IMR-90 (cell line): Measurements from ENCODE around the gene KCNJ3. TPM values are rescaled to one million over a fixed set of nuclear protein-coding genes. Genes with fewer than 3 reads are reported as not detected.

Experiments
- ATAC-seq: fragments of 200-7000 bp; cut with Tn5 transposase; 2 replicates; pipeline ENCODE4 v1.9.1; 2020; ENCODE audit warnings: low read depth, mild to moderate bottlenecking, moderate library complexity
- BruUV-seq: library from RNA; stranded (reverse); fragments of 400-500 nt; replicated peaks from 2 replicates; lab custom pipeline; 2021; lab: Mats Ljungman, UMichigan
- CTCF ChIA-PET: fragments of 300-600 bp; formaldehyde crosslinking; extraction: SDS; loops from one replicate; lab custom pipeline; 2021; ENCODE audit warnings: antibody characterized with exemption; lab: Yijun Ruan, JAX
- POLR2A ChIA-PET: fragments of 300-600 bp; sonication (Branson Sonifier 250); formaldehyde crosslinking; loops from one replicate; lab custom pipeline; 2022; ENCODE audit warnings: antibody characterized with exemption; ENCODE audit not compliant: unreplicated experiment; lab: Charles Lee
- DNase-seq: peaks from one replicate; pipeline ENCODE4 v3.0.0; 2013
- H2AFZ ChIP-seq: replicated peaks from 2 replicates; pipeline ENCODE3; 2013; ENCODE audit warnings: low read length, mild to moderate bottlenecking; ENCODE audit not compliant: poor library complexity
- H2AK5ac ChIP-seq: 2 replicates; pipeline ENCODE4 v1.6.1; 2013; ENCODE audit warnings: low read depth, low read length, inconsistent platforms
- H2AK9ac ChIP-seq: replicated peaks from 2 replicates; pipeline ENCODE3; 2013; ENCODE audit warnings: mild to moderate bottlenecking, low read depth, low read length, moderate library complexity; ENCODE audit not compliant: poor library complexity
- H2BK120ac ChIP-seq: 2 replicates; pipeline ENCODE4 v1.6.1; 2013; ENCODE audit warnings: low read depth, low read length, inconsistent platforms
- H2BK15ac ChIP-seq: 3 replicates; pipeline ENCODE4 v1.6.1; 2013; ENCODE audit warnings: low read depth, low read length, inconsistent platforms
- H2BK20ac ChIP-seq: 2 replicates; pipeline ENCODE4 v1.6.1; 2013; ENCODE audit warnings: low read depth, mild to moderate bottlenecking, inconsistent platforms, low read length, moderate library complexity
- H2BK5ac ChIP-seq: 2 replicates; pipeline ENCODE4 v1.6.1; 2013; ENCODE audit warnings: mild to moderate bottlenecking, low read depth, low read length, inconsistent platforms; ENCODE audit not compliant: poor library complexity, severe bottlenecking
- H3K14ac ChIP-seq: replicated peaks from 2 replicates; pipeline ENCODE4 v1.6.1; 2013; ENCODE audit warnings: low read depth, low read length, inconsistent platforms
- H3K18ac ChIP-seq: 2 replicates; pipeline ENCODE4 v1.6.1; 2013; ENCODE audit warnings: low read depth, low read length, control low read depth
- H3K23ac ChIP-seq: 2 replicates; pipeline ENCODE4 v1.6.1; 2013; ENCODE audit warnings: low read depth, low read length, inconsistent platforms
- H3K27ac ChIP-seq: 2 replicates; pipeline ENCODE4 v1.5.1; 2013; ENCODE audit warnings: mild to moderate bottlenecking, control low read depth, low read length; ENCODE audit not compliant: insufficient read depth
- H3K27me3 ChIP-seq: 2 replicates; pipeline ENCODE4 v1.6.1; 2013; ENCODE audit warnings: low read length; ENCODE audit not compliant: control insufficient read depth, insufficient read depth
- H3K36me3 ChIP-seq: 2 replicates; pipeline ENCODE4 v1.6.1; 2013; ENCODE audit warnings: low read length, mixed read lengths; ENCODE audit not compliant: control insufficient read depth, insufficient read depth
- H3K4ac ChIP-seq: 2 replicates; pipeline ENCODE4 v1.6.1; 2013; ENCODE audit warnings: low read depth, low read length, inconsistent platforms
- H3K4me1 ChIP-seq: 2 replicates; pipeline ENCODE4 v1.6.1; 2013; ENCODE audit warnings: low read length, mixed read lengths; ENCODE audit not compliant: control insufficient read depth, insufficient read depth
- H3K4me2 ChIP-seq: 2 replicates; pipeline ENCODE4 v1.6.1; 2013; ENCODE audit warnings: low read depth, mild to moderate bottlenecking, control low read depth, low read length, moderate library complexity
- H3K4me3 ChIP-seq: 2 replicates; pipeline ENCODE4 v1.5.1; 2013; ENCODE audit warnings: low read depth, mild to moderate bottlenecking, control low read depth, low read length, moderate library complexity; ENCODE audit not compliant: insufficient read depth
- H3K56ac ChIP-seq: 2 replicates; pipeline ENCODE4 v1.6.1; 2013; ENCODE audit warnings: low read length, inconsistent platforms; ENCODE audit not compliant: insufficient read depth; ENCODE audit errors: extremely low read depth
- H3K79me1 ChIP-seq, 2 experiments: 2 replicates each; pipeline ENCODE4 v1.6.1; 2013; ENCODE audit warnings: low read length in 2 of 2, inconsistent platforms in 1 of 2, low read depth in 1 of 2
- H3K9ac ChIP-seq: 2 replicates; pipeline ENCODE4 v1.6.1; 2013; ENCODE audit warnings: low read depth, low read length, control low read depth
- H3K9me1 ChIP-seq: 2 replicates; pipeline ENCODE4 v1.6.1; 2013; ENCODE audit warnings: low read length, inconsistent platforms; ENCODE audit not compliant: insufficient read depth
- H3K9me3 ChIP-seq: 2 replicates; pipeline ENCODE4 v1.6.1; 2013; ENCODE audit warnings: low read length; ENCODE audit not compliant: control insufficient read depth, insufficient read depth
- H4K20me1 ChIP-seq: 2 replicates; pipeline ENCODE4 v1.6.1; 2013; ENCODE audit warnings: low read length, inconsistent platforms; ENCODE audit not compliant: insufficient read depth
- H4K5ac ChIP-seq: 2 replicates; pipeline ENCODE4 v1.6.1; 2013; ENCODE audit warnings: mild to moderate bottlenecking, low read depth, low read length, control low read depth
- H4K8ac ChIP-seq, 2 experiments: 2 replicates each; pipeline ENCODE4 v1.6.1; 2013; ENCODE audit warnings: low read depth in 2 of 2, low read length in 2 of 2, control low read depth in 1 of 2, inconsistent platforms in 1 of 2
- H4K91ac ChIP-seq: 2 replicates; pipeline ENCODE4 v1.6.1; 2013; ENCODE audit warnings: low read depth, low read length, inconsistent platforms; ENCODE audit not compliant: insufficient read depth
- CEBPB ChIP-seq: IDR thresholded peaks from 2 replicates; pipeline ENCODE4 v1.6.1; 2012; ENCODE audit warnings: low read depth, low read length, improper control_type of control experiment
- POLR2A ChIP-seq: IDR thresholded peaks from 2 replicates; pipeline ENCODE4 v1.6.1; 2012; ENCODE audit warnings: mild to moderate bottlenecking, low read depth, low read length
- dilution Hi-C: fragments of 300-500 bp; cut with HindIII; formaldehyde crosslinking; loops from one replicate; pipeline ENCODE4 v1.14.3; 2018; ENCODE audit warnings: low sequenced_read_pairs; ENCODE audit not compliant: unreplicated experiment
- in situ Hi-C: fragments of 300-500 bp; cut with MboI; formaldehyde crosslinking; loops from 3 replicates; pipeline ENCODE4 v1.14.3; 2019; ENCODE audit warnings: low sequenced_read_pairs, inconsistent platforms, mixed read lengths
- intact Hi-C: fragments of 100-400 bp; cut with micrococcal nuclease; formaldehyde crosslinking; loops from 2 replicates; pipeline ENCODE4 v1.10.0; 2022
- polyA plus RNA-seq, 3 experiments: library from polyadenylated mRNA; depleted of rRNA; stranded (reverse); fragments of >200 nt; gene quantifications; 2 replicates each; pipeline ENCODE4 v1.2.3, GENCODE V29; 2012; ENCODE audit warnings: low replicate concordance in 1 of 3
- total RNA-seq: library from RNA; depleted of rRNA; stranded (reverse); fragments of >200 nt; gene quantifications from 2 replicates; pipeline ENCODE4 v1.2.3, GENCODE V29; 2012

The KCNJ3 gene
- total and polyA plus RNA-seq, 2 of the 4 experiments (the other 2 are of a cell fraction), result not detected

DNA sequence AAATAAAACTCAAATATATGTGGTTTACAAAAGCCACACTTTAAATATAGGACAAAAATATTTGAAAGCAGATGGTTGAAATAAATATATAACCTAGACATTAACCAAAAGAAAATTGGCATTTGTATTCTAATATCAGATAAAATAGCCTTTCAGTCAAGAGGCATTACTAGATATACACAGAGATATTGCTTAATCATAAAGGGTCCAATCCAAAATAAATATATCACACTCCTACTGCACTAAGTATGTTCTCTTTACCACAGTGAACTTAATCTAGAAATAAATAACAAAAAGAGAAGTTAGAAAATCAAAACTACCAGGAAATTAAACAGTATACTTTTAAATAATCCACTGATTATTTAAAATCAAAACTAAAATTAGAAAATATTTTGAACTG is 34.2 kb upstream of the KCNJ3 start:
- Histone ChIP-seq H3K56ac (no peak overlapping the region), H4K20me1 (no peaks in the 10 kb centered on the region), H4K5ac (no peak overlapping the region), H2AFZ (no peak overlapping the region), H3K27me3 (no peaks in the 10 kb centered on the region), H3K4ac (no peak overlapping the region), H3K36me3 (no peaks in the 10 kb centered on the region), H3K9me1 (no peaks in the 10 kb centered on the region), H2BK20ac (no peak overlapping the region), H2BK15ac (no peak overlapping the region), H3K4me1 (no peaks in the 10 kb centered on the region), H3K4me3 (no peak overlapping the region), H2AK9ac (no peak overlapping the region), H2BK120ac (no peak overlapping the region), H3K14ac (no peak overlapping the region), H3K4me2 (no peak overlapping the region), H3K27ac (no peak overlapping the region), H2BK5ac (no peak overlapping the region), H3K23ac (no peak overlapping the region), H4K91ac (no peak overlapping the region), H2AK5ac (no peak overlapping the region), H3K9me3 (peaks cover 5% of the 10 kb centered on the region), H3K79me1 (no peaks in the 10 kb centered on the region), H3K18ac (no peak overlapping the region), H3K9ac (no peak overlapping the region), H4K8ac (no peak overlapping the region)
- no TSS peak for BruUV-seq
- ATAC-seq (no peak), DNase-seq (no peak)
- POLR2A ChIA-PET, result no interaction called here
- dilution Hi-C loops, result no loop called here
- CTCF ChIA-PET, result no interaction called here
- in situ Hi-C loops, result no loop called here
- TF ChIP-seq CEBPB, result 0 out of 2 replicates have a peak, but pooled peaks have one; percentile 3
- TF ChIP-seq POLR2A, result no peak
- intact Hi-C loops, result no loop called here
